HG03196 (cell line): ENCODE measurements around the gene PRKCA.
"Not testable (repeated sequence)": the region's sequence is repeated elsewhere in the genome, so short reads cannot be mapped to it uniquely, and the experiment has no call there.

Experiments
- ATAC-seq: cut with Tn5 transposase; IDR thresholded peaks from one replicate; pipeline ENCODE4 v1.9.1; 2021; ENCODE audit not compliant: unreplicated experiment

Gene PRKCA

GRCh38 chr17:66432411-66432957 lies 130.1 kb downstream of the PRKCA start:
- no peak for ATAC-seq

- no peak for ATAC-seq
These were observed 130.7 kb downstream of the PRKCA start for GRCh38 chr17:66432996-66433551.

- no peak for ATAC-seq
These were observed 132.8 kb downstream of the PRKCA start for GRCh38 chr17:66435182-66435581.

- ATAC-seq = no peak
These were observed 134.2 kb downstream of the PRKCA start for GRCh38 chr17:66436631-66437030.

GRCh38 chr17:66437476-66438026 lies 135.1 kb downstream of the PRKCA start:
- ATAC-seq = no peak

GRCh38 chr17:66438101-66438500 lies 135.7 kb downstream of the PRKCA start:
- ATAC-seq = no peak

- peak; percentile 75 for ATAC-seq
These were observed 138.8 kb downstream of the PRKCA start for GRCh38 chr17:66441101-66441661.

- no peak for ATAC-seq
These were observed 140.8 kb downstream of the PRKCA start for GRCh38 chr17:66443166-66443565.

- no peak for ATAC-seq
These were observed 141.2 kb downstream of the PRKCA start for GRCh38 chr17:66443606-66444005.

- ATAC-seq = no peak
These were observed 141.6 kb downstream of the PRKCA start for GRCh38 chr17:66444031-66444430.

GRCh38 chr17:66445229-66445628 lies 142.8 kb downstream of the PRKCA start:
- ATAC-seq = no peak

- no peak for ATAC-seq
These were observed 144.0 kb downstream of the PRKCA start for GRCh38 chr17:66446419-66446818.

- no peak for ATAC-seq
These were observed 144.7 kb downstream of the PRKCA start for GRCh38 chr17:66447159-66447558.

GRCh38 chr17:66448026-66448639 lies 145.7 kb downstream of the PRKCA start:
- no peak for ATAC-seq

- no peak for ATAC-seq
These were observed 147.1 kb downstream of the PRKCA start for GRCh38 chr17:66449418-66449977.

- no peak for ATAC-seq
These were observed 147.8 kb downstream of the PRKCA start for GRCh38 chr17:66450008-66450851.

- no peak for ATAC-seq
These were observed 148.4 kb downstream of the PRKCA start for GRCh38 chr17:66450852-66451158.

- ATAC-seq = no peak
These were observed 149.1 kb downstream of the PRKCA start for GRCh38 chr17:66451188-66452149.

GRCh38 chr17:66455060-66455459 lies 152.6 kb downstream of the PRKCA start:
- ATAC-seq = no peak

- not testable (repeated sequence) for ATAC-seq
These were observed 155.1 kb downstream of the PRKCA start for GRCh38 chr17:66457499-66457898.
